GM12878 (cell line): ENCODE results near the gene HCFC1. TPM values are rescaled to one million over a fixed set of nuclear protein-coding genes. Genes with fewer than 3 reads are reported as not detected.

ENCODE experiments used
- ATAC-seq: fragments of 200-7000 bp; cut with Tn5 transposase; 3 replicates; pipeline ENCODE4 v1.9.1; 2020; ENCODE audit warnings: mild to moderate bottlenecking, moderate library complexity
- BruUV-seq: library from RNA; stranded (reverse); fragments of 400-500 nt; replicated peaks from 2 replicates; lab custom pipeline; 2021; lab: Mats Ljungman, UMichigan
- CTCF ChIA-PET: fragments of 300-600 bp; sonication (Branson Sonifier 250); formaldehyde crosslinking; extraction: SDS; loops from one replicate; lab custom pipeline; 2021; ENCODE audit warnings: inconsistent platforms; lab: Yijun Ruan, JAX
- POLR2A ChIA-PET: fragments of 350-600 bp; formaldehyde crosslinking; extraction: SDS; loops from one replicate; lab custom pipeline; 2021; ENCODE audit warnings: inconsistent platforms; lab: Charles Lee
- RAD21 ChIA-PET: fragments of 300-600 bp; sonication (Branson Sonifier 250); formaldehyde crosslinking; loops from one replicate; lab custom pipeline; 2023; ENCODE audit warnings: antibody characterized with exemption; ENCODE audit not compliant: unreplicated experiment; lab: Charles Lee
- SMC1A ChIA-PET: fragments of 300-600 bp; sonication (Branson Sonifier 250); formaldehyde crosslinking; loops from one replicate; lab custom pipeline; 2023; ENCODE audit not compliant: unreplicated experiment, uncharacterized antibody; lab: Charles Lee
- DNase-seq: peaks from one replicate; pipeline ENCODE4 v3.0.0-alpha.2; 2011; ENCODE audit warnings: low read depth, low spot score
- FAIRE-seq: peaks from 3 replicates; lab custom pipeline; 2011; peaks lifted over from hg19 to GRCh38; lab: Jason Lieb, UNC
- H2AFZ ChIP-seq: 2 replicates; pipeline ENCODE4 v1.6.0; 2011; ENCODE audit warnings: low read depth, low read length, control low read depth; ENCODE audit not compliant: control insufficient read depth
- H3K27ac ChIP-seq: 2 replicates; pipeline ENCODE4 v1.5.1; 2011; ENCODE audit warnings: control low read depth; ENCODE audit not compliant: control insufficient read depth, insufficient read depth
- H3K27me3 ChIP-seq, 2 experiments: replicated peaks in 1 of 2; 2 replicates each; pipeline versions ENCODE4 v1.6.0 to v1.6.1; 2011; ENCODE audit warnings: low read length in 1 of 2; ENCODE audit not compliant: control insufficient read depth in 2 of 2, insufficient read depth in 2 of 2
- H3K36me3 ChIP-seq, 2 experiments: 2 replicates each; pipeline ENCODE4 v1.5.1; 2011; ENCODE audit warnings: low read length in 1 of 2; ENCODE audit not compliant: control insufficient read depth in 2 of 2, insufficient read depth in 2 of 2
- H3K4me1 ChIP-seq: 2 replicates; pipeline ENCODE4 v1.6.1; 2011; ENCODE audit warnings: mild to moderate bottlenecking, low read length, moderate library complexity, mixed read lengths; ENCODE audit not compliant: control insufficient read depth, insufficient read depth
- H3K4me2 ChIP-seq: 2 replicates; pipeline ENCODE4 v1.6.0; 2011; ENCODE audit warnings: control low read depth; ENCODE audit not compliant: control insufficient read depth, insufficient read depth
- H3K4me3 ChIP-seq: fragments of 200-600 bp; sonication (generic); 2 replicates; pipeline ENCODE4 v1.5.1; 2016
- H3K79me2 ChIP-seq: 2 replicates; pipeline ENCODE4 v1.6.0; 2011; ENCODE audit warnings: low read length; ENCODE audit not compliant: control insufficient read depth, insufficient read depth
- H3K9ac ChIP-seq: 2 replicates; pipeline ENCODE4 v1.8.0; 2011; ENCODE audit warnings: low read length, control low read depth, mixed read lengths; ENCODE audit not compliant: control insufficient read depth, insufficient read depth
- H3K9me3 ChIP-seq: replicated peaks from 3 replicates; pipeline ENCODE4 v1.5.1; 2011; ENCODE audit warnings: mild to moderate bottlenecking, low read length; ENCODE audit not compliant: control insufficient read depth, insufficient read depth
- H4K20me1 ChIP-seq: 2 replicates; pipeline ENCODE4 v1.6.0; 2011; ENCODE audit not compliant: control insufficient read depth, insufficient read depth
- CBX3 ChIP-seq: fragments of 200-600 bp; sonication (generic); IDR thresholded peaks from 2 replicates; pipeline ENCODE4 v1.6.1; 2016; ENCODE audit warnings: low read depth, borderline replicate concordance
- CHD2 ChIP-seq: IDR thresholded peaks from 2 replicates; pipeline ENCODE4 v1.6.1; 2011; ENCODE audit warnings: low read depth, low read length, improper control_type of control experiment, borderline replicate concordance
- MTA3 ChIP-seq: IDR thresholded peaks from 2 replicates; pipeline ENCODE4 v1.6.1; 2012; ENCODE audit warnings: low read length, inconsistent platforms, borderline replicate concordance
- NR2C2 ChIP-seq: IDR thresholded peaks from 2 replicates; pipeline ENCODE4 v1.6.1; 2011; ENCODE audit warnings: borderline replicate concordance, low read depth; ENCODE audit not compliant: control insufficient read depth, insufficient read length
- SPI1 ChIP-seq: IDR thresholded peaks from 2 replicates; pipeline ENCODE4 v1.6.1; 2011; ENCODE audit warnings: low read depth, mild to moderate bottlenecking, low read length, moderate library complexity, borderline replicate concordance; ENCODE audit not compliant: insufficient read depth
- WGBS: methylation state at CpG from one replicate; pipeline ENCODE4 v1.1.6; 2016; ENCODE audit warnings: low lambda C conversion rate; ENCODE audit not compliant: insufficient replicate concordance, insufficient coverage; ENCODE audit errors: missing lambda C conversion rate; 5-methylcytosine and 5-hydroxymethylcytosine counted together
- in situ Hi-C: fragments of 300-500 bp; cut with MboI; formaldehyde crosslinking; loops from 9 replicates; pipeline ENCODE4 v1.14.3; 2018; ENCODE audit warnings: mixed read lengths
- intact Hi-C: fragments of 100-400 bp; cut with micrococcal nuclease; formaldehyde crosslinking; loops from one replicate; pipeline ENCODE4 v1.14.2; 2022; ENCODE audit not compliant: unreplicated experiment
- polyA plus RNA-seq, 11 experiments: library from polyadenylated mRNA; depleted of rRNA in 4 of 11; unstranded in 6 of 11; stranded (reverse) in 5 of 11; fragments of >200 nt; fragmentation: Nextera tagmentation in 4 of 11; fragmentation: Illumina TruSeq in 1 of 11; extraction: Ambion mirVana in 4 of 11; extraction: Trizol in 1 of 11; gene quantifications; 1 replicate in 1 of 11; 2 replicates in 10 of 11; pipeline versions ENCODE4 v1.2.1 to v1.2.3, GENCODE V29; 2011 to 2016; ENCODE audit warnings: inconsistent platforms in 2 of 11, missing spikeins in 2 of 11, low read depth in 1 of 11
- total RNA-seq, 4 experiments: library from RNA; depleted of rRNA in 3 of 4; stranded (reverse); fragments of >200 nt in 3 of 4; fragmentation: Illumina TruSeq in 1 of 4; extraction: Trizol in 1 of 4; gene quantifications; 2 replicates each; pipeline versions ENCODE4 v1.2.1 to v1.2.3, GENCODE V29; 2013 to 2021
- TF ChIP-seq, protein P1 (sequence below): IDR thresholded peaks from 2 replicates; pipeline ENCODE4 v1.6.1; 2012; ENCODE audit warnings: mild to moderate bottlenecking, low read depth, low read length
- TF ChIP-seq, protein P2 (sequence below): fragments of 450-650 bp; IDR thresholded peaks from 2 replicates; pipeline ENCODE4 v1.6.1; 2018; ENCODE audit warnings: borderline replicate concordance, mild to moderate bottlenecking; ENCODE audit not compliant: partially characterized antibody
- TF ChIP-seq, protein P3 (sequence below): fragments of 450-650 bp; IDR thresholded peaks from 2 replicates; pipeline ENCODE4 v1.6.1; 2017; ENCODE audit warnings: borderline replicate concordance
- TF ChIP-seq, protein P4 (sequence below): IDR thresholded peaks from 2 replicates; pipeline ENCODE4 v1.6.1; 2011; ENCODE audit warnings: borderline replicate concordance, low read depth, mild to moderate bottlenecking, moderate library complexity, low read length; ENCODE audit not compliant: insufficient read depth, poor library complexity, severe bottlenecking
- TF ChIP-seq, protein P5 (sequence below): IDR thresholded peaks from 2 replicates; pipeline ENCODE4 v1.6.1; 2011; ENCODE audit warnings: mild to moderate bottlenecking, low read depth, low read length, moderate library complexity; ENCODE audit not compliant: insufficient replicate concordance

HCFC1 gene
- total and polyA plus RNA-seq, 10 of the 15 experiments (the other 5 are each of a cell fraction or from before 2014, with no cell fraction given), result 3.9 to 92.7 (median 23.5) TPM

DNA sequence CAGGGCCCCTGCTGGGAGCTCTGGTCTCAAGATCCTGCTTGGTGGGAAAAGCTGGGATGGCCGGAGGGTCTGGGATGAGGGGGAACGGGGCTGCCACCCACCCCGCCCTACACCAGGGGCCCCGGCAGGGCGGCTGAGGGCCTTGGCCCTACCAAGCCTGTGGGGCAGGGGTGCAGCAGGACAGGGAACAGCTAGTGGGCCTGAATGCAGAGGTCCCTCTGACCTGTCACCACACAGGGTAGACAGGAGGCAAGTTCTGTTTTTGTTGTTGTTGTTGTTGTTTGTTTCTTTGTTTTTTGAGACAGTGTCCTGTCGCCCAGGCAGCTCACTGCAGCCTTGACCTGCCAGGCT, 26.8 kb downstream of the HCFC1 start:
- Histone ChIP-seq H3K79me2 (no peaks in the 10 kb centered on the region), H3K9me3 (no peaks in the 10 kb centered on the region), H4K20me1 (no peaks in the 10 kb centered on the region), H3K9ac (no peak overlapping the region; the same call in 1 of the 2 replicates), H3K4me3 (peak overlapping the region; percentile 47; the same call in 1 of the 2 replicates), H3K27ac (no peak overlapping the region), H3K4me1 (no peaks in the 10 kb centered on the region), H3K4me2 (peak overlapping the region; percentile 68), H3K36me3 (peaks cover 0 to 10% of the 10 kb centered on the region in 2 experiments; a peak in 3 of 4 replicates), H2AFZ (peak overlapping the region; percentile 60), H3K27me3 (no peaks in the 10 kb centered on the region)
- peak; percentile 22 for ATAC-seq
- WGBS, result 51% methylated on average over 6 of the region's 6 CpGs
- ChIA-PET POLR2A (interaction anchor here (0.6 to 2.0 kb wide), 6 partner anchors 16 to 104 kb away, joined by 3 to 9 read pairs (median 4); partner anchors contain the start of gene ARHGAP4), CTCF (interaction anchor here (0.9 to 8.7 kb wide), 4 partner anchors 19 to 105 kb away, joined by 3 to 172 read pairs (median 22); partner anchors contain the start of gene ARHGAP4), SMC1A (interaction anchor here (0.9 to 6.5 kb wide), 3 partner anchors 20 to 36 kb away, joined by 3 to 61 read pairs (median 4); partner anchors contain the start of gene ARHGAP4), RAD21 (interaction anchor here (0.7 to 4.6 kb wide), 4 partner anchors 16 to 68 kb away, joined by 3 to 59 read pairs (median 3); partner anchors contain the start of gene ARHGAP4)
- no peak for FAIRE-seq
- intact Hi-C loops, result loop anchor here (5.0 kb wide), 1 partner anchor 987 kb away; no protein-coding TSS in a partner anchor
- DNase-seq, result no peak
- in situ Hi-C loops, result no loop called here
- BruUV-seq, result no TSS peak
- TF ChIP-seq, protein P1, sequence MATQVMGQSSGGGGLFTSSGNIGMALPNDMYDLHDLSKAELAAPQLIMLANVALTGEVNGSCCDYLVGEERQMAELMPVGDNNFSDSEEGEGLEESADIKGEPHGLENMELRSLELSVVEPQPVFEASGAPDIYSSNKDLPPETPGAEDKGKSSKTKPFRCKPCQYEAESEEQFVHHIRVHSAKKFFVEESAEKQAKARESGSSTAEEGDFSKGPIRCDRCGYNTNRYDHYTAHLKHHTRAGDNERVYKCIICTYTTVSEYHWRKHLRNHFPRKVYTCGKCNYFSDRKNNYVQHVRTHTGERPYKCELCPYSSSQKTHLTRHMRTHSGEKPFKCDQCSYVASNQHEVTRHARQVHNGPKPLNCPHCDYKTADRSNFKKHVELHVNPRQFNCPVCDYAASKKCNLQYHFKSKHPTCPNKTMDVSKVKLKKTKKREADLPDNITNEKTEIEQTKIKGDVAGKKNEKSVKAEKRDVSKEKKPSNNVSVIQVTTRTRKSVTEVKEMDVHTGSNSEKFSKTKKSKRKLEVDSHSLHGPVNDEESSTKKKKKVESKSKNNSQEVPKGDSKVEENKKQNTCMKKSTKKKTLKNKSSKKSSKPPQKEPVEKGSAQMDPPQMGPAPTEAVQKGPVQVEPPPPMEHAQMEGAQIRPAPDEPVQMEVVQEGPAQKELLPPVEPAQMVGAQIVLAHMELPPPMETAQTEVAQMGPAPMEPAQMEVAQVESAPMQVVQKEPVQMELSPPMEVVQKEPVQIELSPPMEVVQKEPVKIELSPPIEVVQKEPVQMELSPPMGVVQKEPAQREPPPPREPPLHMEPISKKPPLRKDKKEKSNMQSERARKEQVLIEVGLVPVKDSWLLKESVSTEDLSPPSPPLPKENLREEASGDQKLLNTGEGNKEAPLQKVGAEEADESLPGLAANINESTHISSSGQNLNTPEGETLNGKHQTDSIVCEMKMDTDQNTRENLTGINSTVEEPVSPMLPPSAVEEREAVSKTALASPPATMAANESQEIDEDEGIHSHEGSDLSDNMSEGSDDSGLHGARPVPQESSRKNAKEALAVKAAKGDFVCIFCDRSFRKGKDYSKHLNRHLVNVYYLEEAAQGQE, result no peak
- TF ChIP-seq, protein P2, sequence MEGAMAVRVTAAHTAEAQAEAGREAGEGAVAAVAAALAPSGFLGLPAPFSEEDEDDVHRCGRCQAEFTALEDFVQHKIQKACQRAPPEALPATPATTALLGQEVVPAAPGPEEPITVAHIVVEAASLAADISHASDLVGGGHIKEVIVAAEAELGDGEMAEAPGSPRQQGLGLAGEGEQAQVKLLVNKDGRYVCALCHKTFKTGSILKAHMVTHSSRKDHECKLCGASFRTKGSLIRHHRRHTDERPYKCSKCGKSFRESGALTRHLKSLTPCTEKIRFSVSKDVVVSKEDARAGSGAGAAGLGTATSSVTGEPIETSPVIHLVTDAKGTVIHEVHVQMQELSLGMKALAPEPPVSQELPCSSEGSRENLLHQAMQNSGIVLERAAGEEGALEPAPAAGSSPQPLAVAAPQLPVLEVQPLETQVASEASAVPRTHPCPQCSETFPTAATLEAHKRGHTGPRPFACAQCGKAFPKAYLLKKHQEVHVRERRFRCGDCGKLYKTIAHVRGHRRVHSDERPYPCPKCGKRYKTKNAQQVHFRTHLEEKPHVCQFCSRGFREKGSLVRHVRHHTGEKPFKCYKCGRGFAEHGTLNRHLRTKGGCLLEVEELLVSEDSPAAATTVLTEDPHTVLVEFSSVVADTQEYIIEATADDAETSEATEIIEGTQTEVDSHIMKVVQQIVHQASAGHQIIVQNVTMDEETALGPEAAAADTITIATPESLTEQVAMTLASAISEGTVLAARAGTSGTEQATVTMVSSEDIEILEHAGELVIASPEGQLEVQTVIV, result no peak
- TF ChIP-seq CBX3 (no peak), NR2C2 (no peak), SPI1 (no peak), CHD2 (no peak), MTA3 (no peak)
- TF ChIP-seq, protein P3, sequence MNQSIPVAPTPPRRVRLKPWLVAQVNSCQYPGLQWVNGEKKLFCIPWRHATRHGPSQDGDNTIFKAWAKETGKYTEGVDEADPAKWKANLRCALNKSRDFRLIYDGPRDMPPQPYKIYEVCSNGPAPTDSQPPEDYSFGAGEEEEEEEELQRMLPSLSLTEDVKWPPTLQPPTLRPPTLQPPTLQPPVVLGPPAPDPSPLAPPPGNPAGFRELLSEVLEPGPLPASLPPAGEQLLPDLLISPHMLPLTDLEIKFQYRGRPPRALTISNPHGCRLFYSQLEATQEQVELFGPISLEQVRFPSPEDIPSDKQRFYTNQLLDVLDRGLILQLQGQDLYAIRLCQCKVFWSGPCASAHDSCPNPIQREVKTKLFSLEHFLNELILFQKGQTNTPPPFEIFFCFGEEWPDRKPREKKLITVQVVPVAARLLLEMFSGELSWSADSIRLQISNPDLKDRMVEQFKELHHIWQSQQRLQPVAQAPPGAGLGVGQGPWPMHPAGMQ, result no peak
- TF ChIP-seq, protein P4, sequence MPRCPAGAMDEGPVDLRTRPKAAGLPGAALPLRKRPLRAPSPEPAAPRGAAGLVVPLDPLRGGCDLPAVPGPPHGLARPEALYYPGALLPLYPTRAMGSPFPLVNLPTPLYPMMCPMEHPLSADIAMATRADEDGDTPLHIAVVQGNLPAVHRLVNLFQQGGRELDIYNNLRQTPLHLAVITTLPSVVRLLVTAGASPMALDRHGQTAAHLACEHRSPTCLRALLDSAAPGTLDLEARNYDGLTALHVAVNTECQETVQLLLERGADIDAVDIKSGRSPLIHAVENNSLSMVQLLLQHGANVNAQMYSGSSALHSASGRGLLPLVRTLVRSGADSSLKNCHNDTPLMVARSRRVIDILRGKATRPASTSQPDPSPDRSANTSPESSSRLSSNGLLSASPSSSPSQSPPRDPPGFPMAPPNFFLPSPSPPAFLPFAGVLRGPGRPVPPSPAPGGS, result no peak
- TF ChIP-seq, protein P5, sequence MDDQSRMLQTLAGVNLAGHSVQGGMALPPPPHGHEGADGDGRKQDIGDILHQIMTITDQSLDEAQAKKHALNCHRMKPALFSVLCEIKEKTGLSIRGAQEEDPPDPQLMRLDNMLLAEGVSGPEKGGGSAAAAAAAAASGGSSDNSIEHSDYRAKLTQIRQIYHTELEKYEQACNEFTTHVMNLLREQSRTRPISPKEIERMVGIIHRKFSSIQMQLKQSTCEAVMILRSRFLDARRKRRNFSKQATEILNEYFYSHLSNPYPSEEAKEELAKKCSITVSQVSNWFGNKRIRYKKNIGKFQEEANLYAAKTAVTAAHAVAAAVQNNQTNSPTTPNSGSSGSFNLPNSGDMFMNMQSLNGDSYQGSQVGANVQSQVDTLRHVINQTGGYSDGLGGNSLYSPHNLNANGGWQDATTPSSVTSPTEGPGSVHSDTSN, result no peak
